HEK293 (cell line): ENCODE results near the gene HINT2.

Experiments
- CTCF ChIA-PET: fragments of 350-600 bp; formaldehyde crosslinking; extraction: SDS; loops from one replicate; lab custom pipeline; 2021; ENCODE audit warnings: antibody characterized with exemption; lab: Yijun Ruan, JAX
- POLR2A ChIA-PET: fragments of 300-600 bp; formaldehyde crosslinking; extraction: SDS; loops from one replicate; lab custom pipeline; 2020; ENCODE audit warnings: antibody characterized with exemption, inconsistent platforms; lab: Yijun Ruan, JAX
- H3K27ac ChIP-seq: fragments of 200-500 bp; sonication (Bioruptor generic); 2 replicates; pipeline ENCODE4 v1.5.1; 2014; ENCODE audit warnings: low read depth, low read length, control low read depth, inconsistent platforms; ENCODE audit errors: extremely low read depth
- H3K36me3 ChIP-seq, 2 experiments: fragments of 200-500 bp in 1 of 2; sonication (Bioruptor generic) in 1 of 2; 1 replicate in 1 of 2; 2 replicates in 1 of 2; pipeline ENCODE4 v1.5.1; 2014 to 2017; ENCODE audit warnings: inconsistent platforms in 2 of 2, low read length in 2 of 2; ENCODE audit not compliant: control insufficient read depth in 2 of 2, insufficient read depth in 1 of 2
- H3K4me1 ChIP-seq: fragments of 200-500 bp; sonication (Bioruptor generic); 2 replicates; pipeline ENCODE4 v1.5.1; 2014; ENCODE audit warnings: mild to moderate bottlenecking, low read length, inconsistent platforms; ENCODE audit not compliant: control insufficient read depth, insufficient read depth
- H3K4me3 ChIP-seq: 2 replicates; pipeline ENCODE4 v1.5.1; 2011; ENCODE audit warnings: low read depth, mild to moderate bottlenecking, control low read depth, low read length, moderate library complexity
- H3K9me3 ChIP-seq: fragments of 200-500 bp; sonication (Bioruptor generic); 2 replicates; pipeline ENCODE4 v1.5.1; 2014; ENCODE audit warnings: low read depth, low read length, inconsistent platforms; ENCODE audit not compliant: control insufficient read depth, insufficient read depth
- ATF2 ChIP-seq: fragments of 450-650 bp; formaldehyde crosslinking; IDR thresholded peaks from 2 replicates; pipeline ENCODE4 v1.5.1; 2016; ENCODE audit warnings: missing biosample characterization, missing genetic modification characterization, low read depth
- BCL6B ChIP-seq: fragments of 450-650 bp; formaldehyde crosslinking; IDR thresholded peaks from 2 replicates; pipeline ENCODE4 v1.5.1; 2017; ENCODE audit warnings: missing biosample characterization, missing genetic modification characterization
- GLI2 ChIP-seq: fragments of 450-650 bp; formaldehyde crosslinking; IDR thresholded peaks from 2 replicates; pipeline ENCODE4; 2017; ENCODE audit warnings: missing biosample characterization, missing genetic modification characterization, low read depth, borderline replicate concordance
- IKZF3 ChIP-seq: fragments of 450-650 bp; IDR thresholded peaks from 2 replicates; pipeline ENCODE4 v1.5.0; 2018; ENCODE audit warnings: missing biosample characterization, mild to moderate bottlenecking, missing genetic modification characterization, moderate library complexity
- KLF7 ChIP-seq: fragments of 450-650 bp; formaldehyde crosslinking; IDR thresholded peaks from 2 replicates; pipeline ENCODE4 v1.5.1; 2016; ENCODE audit warnings: missing biosample characterization, missing genetic modification characterization, borderline replicate concordance
- PRDM2 ChIP-seq: fragments of 450-650 bp; formaldehyde crosslinking; IDR thresholded peaks from 2 replicates; pipeline ENCODE4 v1.5.1; 2016; ENCODE audit warnings: missing biosample characterization, missing genetic modification characterization, borderline replicate concordance
- WT1 ChIP-seq: fragments of 450-650 bp; formaldehyde crosslinking; IDR thresholded peaks from 2 replicates; pipeline ENCODE4 v1.5.1; 2016; ENCODE audit warnings: missing biosample characterization, missing genetic modification characterization
- ZBTB44 ChIP-seq: fragments of 450-650 bp; IDR thresholded peaks from 2 replicates; pipeline ENCODE4 v1.5.1; 2018; ENCODE audit warnings: missing biosample characterization, mild to moderate bottlenecking, missing genetic modification characterization
- ZNF10 ChIP-seq: fragments of 450-650 bp; formaldehyde crosslinking; IDR thresholded peaks from 2 replicates; pipeline ENCODE4 v1.5.1; 2017; ENCODE audit warnings: missing biosample characterization, missing genetic modification characterization
- ZNF24 ChIP-seq: fragments of 450-650 bp; formaldehyde crosslinking; IDR thresholded peaks from 2 replicates; pipeline ENCODE4 v1.5.1; 2016; ENCODE audit warnings: missing biosample characterization, missing genetic modification characterization
- ZNF26 ChIP-seq: fragments of 450-650 bp; formaldehyde crosslinking; IDR thresholded peaks from 2 replicates; pipeline ENCODE4 v1.5.1; 2016; ENCODE audit warnings: missing biosample characterization, missing genetic modification characterization
- ZNF350 ChIP-seq: fragments of 450-650 bp; formaldehyde crosslinking; IDR thresholded peaks from 2 replicates; pipeline ENCODE4 v1.5.0; 2017; ENCODE audit warnings: missing biosample characterization, mild to moderate bottlenecking, missing genetic modification characterization
- ZNF354C ChIP-seq: fragments of 450-650 bp; formaldehyde crosslinking; IDR thresholded peaks from 2 replicates; pipeline ENCODE4 v1.5.1; 2016; ENCODE audit warnings: missing biosample characterization, missing genetic modification characterization, low read depth, borderline replicate concordance
- ZNF555 ChIP-seq: fragments of 450-650 bp; formaldehyde crosslinking; conservative IDR thresholded peaks from 2 replicates; pipeline ENCODE4 v1.5.1; 2017; ENCODE audit warnings: missing biosample characterization, mild to moderate bottlenecking, missing genetic modification characterization, inconsistent platforms
- ZNF623 ChIP-seq: fragments of 450-650 bp; formaldehyde crosslinking; IDR thresholded peaks from 2 replicates; pipeline ENCODE4 v1.5.1; 2016; ENCODE audit warnings: missing biosample characterization, missing genetic modification characterization
- ZNF704 ChIP-seq: fragments of 450-650 bp; formaldehyde crosslinking; IDR thresholded peaks from 2 replicates; pipeline ENCODE4 v1.5.1; 2016; ENCODE audit warnings: missing biosample characterization, missing genetic modification characterization
- ZSCAN5A ChIP-seq: fragments of 450-650 bp; formaldehyde crosslinking; IDR thresholded peaks from 2 replicates; pipeline ENCODE4 v1.5.1; 2016; ENCODE audit warnings: missing biosample characterization, missing genetic modification characterization

HINT2 gene

GRCh38 chr9:35836595-35836994 is 21.8 kb upstream of the HINT2 start:
- Histone ChIP-seq H3K27ac (no peak overlapping the region), H3K4me3 (no peak overlapping the region), H3K36me3 (peaks cover 0 to 13% of the 10 kb centered on the region in 2 experiments; a peak in 1 of 3 replicates), H3K4me1 (no peaks in the 10 kb centered on the region; the same call in 1 of the 2 replicates), H3K9me3 (no peaks in the 10 kb centered on the region)
- TF ChIP-seq ZNF10 (tag by site-specific recombination) (no peak), ZSCAN5A (tag by site-specific recombination) (no peak), ZNF354C (tag by site-specific recombination) (no peak), ZNF623 (tag by site-specific recombination) (no peak), ZNF704 (tag by site-specific recombination) (no peak), ZNF24 (no peak), GLI2 (no peak)
- POLR2A ChIA-PET, result no interaction called here
- CTCF ChIA-PET, result interaction anchor here (0.6 to 3.9 kb wide), 9 partner anchors 7 to 225 kb away, joined by 3 to 28 read pairs (median 6); no protein-coding TSS in a partner anchor

- ChIA-PET CTCF (interaction anchor here (0.7 to 3.9 kb wide), 15 partner anchors 8 to 137 kb away, joined by 3 to 28 read pairs (median 4); partner anchors contain the start of gene HRCT1), POLR2A (no interaction called here)
- TF ChIP-seq ZNF704 (tag by site-specific recombination) (no peak), ZNF555 (tag by site-specific recombination) (no peak), IKZF3 (no peak), ATF2 (tag by site-specific recombination) (no peak), ZNF354C (tag by site-specific recombination) (no peak), ZNF26 (tag by site-specific recombination) (no peak), KLF7 (tag by site-specific recombination) (no peak), WT1 (no peak), PRDM2 (tag by site-specific recombination) (no peak), ZBTB44 (tag by site-specific recombination) (no peak), BCL6B (tag by site-specific recombination) (no peak), ZNF350 (tag by site-specific recombination) (no peak)
Observed at GRCh38 chr9:35835766-35836165, 20.9 kb upstream of the HINT2 start.

More at GRCh38 chr9:35835766-35836165, 20.9 kb upstream of the HINT2 start:
- Histone ChIP-seq H3K4me3 (no peak overlapping the region), H3K4me1 (no peaks in the 10 kb centered on the region; the same call in 1 of the 2 replicates), H3K36me3 (peaks cover 0 to 13% of the 10 kb centered on the region in 2 experiments; a peak in 1 of 3 replicates), H3K27ac (no peak overlapping the region), H3K9me3 (no peaks in the 10 kb centered on the region)
